AG10803 (cell line): Measurements from ENCODE around the gene BTN3A1.
"Not testable (repeated sequence)": the region's sequence is repeated elsewhere in the genome, so short reads cannot be mapped to it uniquely, and the experiment has no call there.

Experiments
- DNase-seq: peaks from one replicate; pipeline ENCODE4 v3.0.0; 2010; ENCODE audit warnings: low read depth
- H3K4me3 ChIP-seq: 2 replicates; pipeline ENCODE4 v1.5.1; 2011; ENCODE audit warnings: mild to moderate bottlenecking, low read length, control low read depth
- TF ChIP-seq, protein P1 (sequence below): conservative IDR thresholded peaks from 2 replicates; pipeline ENCODE4 v1.5.1; 2011; ENCODE audit warnings: mild to moderate bottlenecking, low read length, control low read depth, inconsistent platforms

Gene BTN3A1

DNA sequence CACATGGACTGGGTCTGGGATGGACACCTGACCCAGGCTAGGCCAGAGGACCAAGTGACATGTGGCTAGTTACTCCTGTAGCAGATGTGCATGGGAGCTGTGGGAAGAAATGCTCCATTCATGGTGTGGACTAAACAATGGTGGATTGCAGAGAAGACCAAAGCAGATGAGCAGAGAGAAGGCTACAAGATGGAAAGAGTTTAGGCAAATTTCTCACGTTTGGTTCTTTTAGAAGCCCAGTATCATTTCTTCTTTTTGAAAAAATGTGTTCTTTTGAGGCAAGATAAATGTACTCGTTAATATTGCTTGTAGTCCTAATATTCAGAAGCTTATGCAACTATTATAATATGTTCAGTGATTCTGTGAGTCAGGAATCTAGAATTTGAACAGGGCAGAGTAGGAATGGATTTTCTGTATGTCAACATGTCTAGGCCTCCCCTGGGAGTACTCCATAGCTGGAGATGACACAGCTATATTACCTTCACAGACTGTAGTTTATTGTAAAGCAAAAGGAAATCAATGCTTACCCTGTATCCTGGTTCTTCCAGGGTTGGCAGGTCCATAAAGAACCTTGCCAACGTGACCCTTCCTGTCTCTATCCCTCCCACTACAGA, 53.4 kb downstream of the BTN3A1 start:
- H3K4me3 ChIP-seq: no peak overlapping the region
- DNase-seq: peak; percentile 23
- TF ChIP-seq, protein P1, sequence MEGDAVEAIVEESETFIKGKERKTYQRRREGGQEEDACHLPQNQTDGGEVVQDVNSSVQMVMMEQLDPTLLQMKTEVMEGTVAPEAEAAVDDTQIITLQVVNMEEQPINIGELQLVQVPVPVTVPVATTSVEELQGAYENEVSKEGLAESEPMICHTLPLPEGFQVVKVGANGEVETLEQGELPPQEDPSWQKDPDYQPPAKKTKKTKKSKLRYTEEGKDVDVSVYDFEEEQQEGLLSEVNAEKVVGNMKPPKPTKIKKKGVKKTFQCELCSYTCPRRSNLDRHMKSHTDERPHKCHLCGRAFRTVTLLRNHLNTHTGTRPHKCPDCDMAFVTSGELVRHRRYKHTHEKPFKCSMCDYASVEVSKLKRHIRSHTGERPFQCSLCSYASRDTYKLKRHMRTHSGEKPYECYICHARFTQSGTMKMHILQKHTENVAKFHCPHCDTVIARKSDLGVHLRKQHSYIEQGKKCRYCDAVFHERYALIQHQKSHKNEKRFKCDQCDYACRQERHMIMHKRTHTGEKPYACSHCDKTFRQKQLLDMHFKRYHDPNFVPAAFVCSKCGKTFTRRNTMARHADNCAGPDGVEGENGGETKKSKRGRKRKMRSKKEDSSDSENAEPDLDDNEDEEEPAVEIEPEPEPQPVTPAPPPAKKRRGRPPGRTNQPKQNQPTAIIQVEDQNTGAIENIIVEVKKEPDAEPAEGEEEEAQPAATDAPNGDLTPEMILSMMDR: no peak

DNA sequence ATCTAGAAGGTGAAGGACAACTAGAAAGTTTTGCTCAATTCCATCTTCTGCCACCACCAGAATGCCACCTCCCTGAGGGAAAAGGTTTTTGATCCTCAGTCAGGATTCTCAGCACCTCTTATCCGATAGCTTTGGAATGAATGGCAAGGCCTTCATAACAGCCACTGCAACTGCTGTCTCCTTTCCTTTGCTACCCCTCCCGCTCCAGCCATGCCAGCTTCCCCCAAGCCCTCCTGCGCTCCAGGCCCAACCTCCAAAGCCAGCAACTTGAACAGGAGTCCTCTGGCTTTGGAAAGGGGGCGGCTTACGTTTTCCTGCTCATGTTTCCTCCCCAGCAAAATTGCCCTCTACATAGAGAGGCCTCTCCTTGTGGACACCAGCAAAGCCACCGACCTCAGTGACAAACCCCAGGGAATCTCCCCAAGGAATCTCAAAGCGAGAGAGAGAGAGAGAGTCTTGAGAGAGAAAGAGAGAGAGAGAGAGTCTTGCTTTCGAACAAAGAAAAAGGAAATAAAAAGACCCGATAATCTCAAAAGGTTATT, 55.3 kb downstream of the BTN3A1 start:
- no peak for DNase-seq
- H3K4me3 ChIP-seq: peak overlapping the region; percentile 34

DNA sequence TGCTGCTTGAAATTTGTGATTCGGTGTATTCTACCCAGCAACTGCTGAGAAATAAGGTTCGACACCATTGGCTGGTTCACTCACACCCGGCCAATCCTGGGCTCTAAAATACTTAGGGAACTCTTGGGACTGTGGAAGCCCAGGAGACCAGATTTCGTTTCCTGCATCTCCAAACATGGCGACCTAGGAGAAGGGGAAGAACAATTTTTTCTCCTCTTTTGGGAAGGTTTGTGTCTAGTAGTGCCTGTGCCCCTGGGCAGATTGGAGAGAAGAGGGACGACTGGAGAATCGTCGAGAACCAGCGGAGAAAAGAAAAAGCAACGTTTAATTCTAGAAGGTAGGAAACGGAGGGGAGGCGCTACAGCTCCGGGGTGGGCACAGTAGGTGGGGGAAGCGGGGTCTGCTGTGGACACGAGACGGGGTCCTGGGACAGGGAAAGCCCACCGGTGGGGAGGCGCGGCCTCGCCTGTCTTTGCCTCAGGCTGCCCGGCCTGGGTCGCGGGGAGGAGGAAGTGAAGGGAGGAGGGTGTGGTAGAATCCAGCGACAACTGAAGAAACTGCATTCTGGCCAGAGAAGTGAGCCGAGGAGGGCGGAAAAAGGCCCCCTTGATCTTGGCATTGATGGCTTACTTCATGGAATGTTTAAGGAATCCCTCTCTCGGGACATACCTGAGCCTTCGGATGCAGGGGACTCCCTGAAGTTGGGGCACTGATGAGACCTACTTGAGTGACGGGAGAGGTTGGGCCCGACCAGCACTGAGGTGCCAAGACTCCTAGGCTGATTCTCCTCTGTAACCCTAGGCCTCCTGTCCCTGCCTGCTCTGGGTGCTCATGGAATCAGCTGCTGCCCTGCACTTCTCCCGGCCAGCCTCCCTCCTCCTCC, 56.0 kb downstream of the BTN3A1 start, which contains the start of gene BTN2A1:
TSS of gene BTN2A1 (plus strand) at position 150 of the 883 bp plus-strand sequence. CDS start at position 832, 682 bp downstream.
- peak within 1 kb of the TSS; percentile 95 for H3K4me3 ChIP-seq
- TF ChIP-seq, protein P1: peak; percentile 7; the same call in 1 of the 2 replicates
- peak; percentile 93 for DNase-seq

More for the DNA sequence above, 55.3 kb downstream of the BTN3A1 start:
- TF ChIP-seq, protein P1: 0 out of 2 replicates have a peak, but pooled peaks have one; percentile 15

DNA sequence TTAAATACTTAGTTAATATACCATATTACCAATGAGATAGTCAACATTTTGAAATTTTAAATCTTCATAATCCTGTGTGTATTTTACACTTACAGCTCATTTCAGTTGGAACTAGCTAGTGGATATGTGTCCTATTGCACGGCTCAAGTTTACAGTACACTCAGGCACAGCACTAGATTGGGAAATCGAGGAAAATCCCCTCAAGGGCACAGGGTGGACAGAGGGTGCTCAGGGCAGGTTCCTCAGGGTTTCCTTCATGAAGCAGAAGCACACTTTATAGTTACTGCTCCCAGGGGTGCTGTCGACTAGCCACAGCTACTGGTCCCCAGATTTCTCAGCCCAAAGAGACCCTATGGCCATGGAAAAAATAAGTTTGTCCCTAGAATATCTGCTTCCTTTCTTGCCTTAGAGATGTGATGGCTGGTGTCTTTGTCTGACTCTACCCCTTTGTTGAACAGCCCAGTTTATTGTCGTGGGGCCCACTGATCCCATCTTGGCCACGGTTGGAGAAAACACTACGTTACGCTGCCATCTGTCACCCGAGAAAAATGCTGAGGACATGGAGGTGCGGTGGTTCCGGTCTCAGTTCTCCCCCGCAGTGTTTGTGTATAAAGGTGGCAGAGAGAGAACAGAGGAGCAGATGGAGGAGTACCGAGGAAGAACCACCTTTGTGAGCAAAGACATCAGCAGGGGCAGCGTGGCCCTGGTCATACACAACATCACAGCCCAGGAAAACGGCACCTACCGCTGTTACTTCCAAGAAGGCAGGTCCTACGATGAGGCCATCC, 57.1 kb downstream of the BTN3A1 start:
- H3K4me3 ChIP-seq: peak overlapping the region; percentile 95
- TF ChIP-seq, protein P1: no peak

DNA sequence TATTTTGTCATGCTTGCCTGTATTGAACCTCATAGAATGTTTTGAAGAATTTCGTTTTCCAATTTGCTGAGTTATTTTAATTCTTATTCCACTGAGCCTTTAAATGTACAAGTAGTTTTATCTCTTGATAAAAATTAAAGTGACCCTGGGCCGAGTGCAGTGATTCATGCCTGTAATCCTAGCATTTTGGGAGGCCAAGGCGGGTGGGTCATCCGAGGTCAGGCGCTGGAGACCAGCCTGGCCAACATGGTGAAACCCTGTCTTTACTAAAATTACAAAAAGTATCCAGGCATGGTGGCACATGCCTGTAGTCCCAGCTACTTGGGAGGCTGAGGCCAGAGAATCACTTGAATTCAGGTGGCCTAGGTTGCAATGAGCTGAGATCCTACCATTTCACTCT, 59.3 kb downstream of the BTN3A1 start:
- not testable (repeated sequence) for DNase-seq, H3K4me3 ChIP-seq

More for the DNA sequence above, 57.1 kb downstream of the BTN3A1 start:
- no peak for DNase-seq

DNA sequence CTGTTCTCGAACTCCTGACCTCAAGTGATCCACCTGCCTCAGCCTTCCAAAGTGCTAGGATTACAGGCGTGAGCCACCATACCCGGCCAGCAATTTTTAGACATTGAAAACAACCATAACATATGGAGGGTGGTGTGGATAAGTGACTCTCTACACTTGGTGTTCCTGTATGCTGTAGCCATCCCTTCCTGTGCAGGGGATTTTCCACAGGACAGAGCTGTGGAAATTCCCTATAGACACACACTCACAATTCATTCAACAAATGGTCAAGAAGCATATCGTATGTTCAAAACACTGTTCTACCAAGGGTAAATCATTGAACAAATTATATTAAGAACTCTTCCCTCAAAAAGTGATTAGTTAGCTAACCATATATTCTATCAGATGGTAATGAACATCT, 61.9 kb downstream of the BTN3A1 start:
- TF ChIP-seq, protein P1: no peak
- DNase-seq: no peak
- H3K4me3 ChIP-seq: no peak overlapping the region
